HG03558 (cell line): ENCODE measurements around the gene BTBD10.
"Not testable (repeated sequence)": the region's sequence is repeated elsewhere in the genome, so short reads cannot be mapped to it uniquely, and the experiment has no call there.

ENCODE experiments used
- ATAC-seq: cut with Tn5 transposase; IDR thresholded peaks from one replicate; pipeline ENCODE4 v1.9.1; 2021; ENCODE audit warnings: moderate number of reproducible peaks; ENCODE audit not compliant: unreplicated experiment; ENCODE audit errors: extremely low read depth

BTBD10 gene

DNA sequence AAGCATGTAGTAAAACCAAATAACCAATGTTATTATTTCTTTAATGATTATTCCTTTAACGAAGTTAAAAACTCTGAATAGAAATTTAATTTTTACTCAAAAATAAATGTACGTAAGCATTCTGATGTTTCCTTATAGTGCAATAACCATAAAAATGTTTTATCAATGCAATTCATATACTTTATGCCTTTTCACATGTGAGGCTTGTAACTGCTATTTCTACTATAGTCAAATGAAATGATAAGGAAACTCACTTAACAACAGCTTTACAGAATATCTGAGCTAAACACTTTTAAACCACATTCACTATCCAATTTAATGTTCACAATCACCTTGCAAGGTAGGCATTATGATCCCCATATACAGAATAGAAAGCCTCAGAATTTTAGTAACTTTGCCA is 17.4 kb downstream of the BTBD10 start:
- ATAC-seq, result no peak

GRCh38 chr11:13440100-13440855 is 22.7 kb downstream of the BTBD10 start:
- no peak for ATAC-seq

DNA sequence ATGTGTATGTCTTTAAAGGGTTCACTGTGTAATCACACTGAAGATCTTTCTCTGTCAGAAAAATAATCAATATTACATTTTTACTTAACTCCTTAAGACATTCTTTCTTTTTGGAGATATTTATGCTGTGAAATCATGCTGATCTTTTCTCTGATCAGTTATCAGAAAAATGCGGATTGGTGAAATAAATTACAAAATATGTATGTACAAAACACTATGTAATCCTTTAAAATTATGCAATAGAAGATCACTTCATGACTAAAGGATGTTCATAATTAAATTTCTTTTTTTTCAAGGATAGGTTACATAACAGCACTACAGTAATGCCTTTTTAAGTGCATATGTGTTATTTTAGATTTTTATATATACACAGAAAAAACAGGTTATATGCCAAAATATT is 24.7 kb downstream of the BTBD10 start:
- no peak for ATAC-seq

DNA sequence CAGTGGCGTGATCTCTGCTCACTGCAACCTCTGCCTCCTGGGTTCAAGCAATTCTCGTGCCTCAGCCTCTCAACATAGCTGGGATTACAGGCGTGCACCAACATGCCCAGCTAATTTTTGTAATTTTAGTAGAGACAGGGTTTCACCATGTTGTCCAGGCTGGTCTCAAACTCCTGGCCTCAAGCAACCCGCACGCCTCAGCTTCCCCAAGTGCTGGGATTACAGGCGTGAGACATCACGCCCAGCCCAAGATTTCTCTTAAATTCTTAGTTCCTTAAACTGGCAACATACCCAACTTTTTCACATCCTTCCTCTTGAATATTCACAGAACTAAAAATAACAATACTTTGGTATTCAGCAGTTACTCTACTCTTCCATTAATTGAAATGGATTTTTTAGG is 26.2 kb downstream of the BTBD10 start:
- ATAC-seq, result not testable (repeated sequence)

GRCh38 chr11:13434247-13435205 is 28.5 kb downstream of the BTBD10 start:
- ATAC-seq, result no peak

DNA sequence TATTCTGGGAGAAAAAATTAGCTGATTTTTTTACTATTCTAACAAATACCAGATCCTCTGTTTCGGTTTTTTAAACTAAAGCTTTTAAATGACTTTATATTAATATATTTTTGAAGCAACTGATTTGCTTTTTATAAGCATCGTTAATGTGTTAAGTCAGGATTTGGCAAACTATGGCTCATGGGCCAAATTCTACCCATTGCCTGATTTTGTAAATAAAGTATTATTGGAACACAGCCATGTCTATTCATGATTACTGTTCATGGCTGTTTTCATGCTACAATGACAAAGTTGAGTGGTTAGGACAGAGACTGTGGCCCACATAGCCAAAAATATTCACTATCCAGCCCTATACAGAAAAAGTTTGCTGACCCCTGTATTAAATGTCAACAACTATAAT is 29.6 kb downstream of the BTBD10 start:
- ATAC-seq, result no peak

GRCh38 chr11:13429836-13430235 is 33.2 kb downstream of the BTBD10 start:
- no peak for ATAC-seq

DNA sequence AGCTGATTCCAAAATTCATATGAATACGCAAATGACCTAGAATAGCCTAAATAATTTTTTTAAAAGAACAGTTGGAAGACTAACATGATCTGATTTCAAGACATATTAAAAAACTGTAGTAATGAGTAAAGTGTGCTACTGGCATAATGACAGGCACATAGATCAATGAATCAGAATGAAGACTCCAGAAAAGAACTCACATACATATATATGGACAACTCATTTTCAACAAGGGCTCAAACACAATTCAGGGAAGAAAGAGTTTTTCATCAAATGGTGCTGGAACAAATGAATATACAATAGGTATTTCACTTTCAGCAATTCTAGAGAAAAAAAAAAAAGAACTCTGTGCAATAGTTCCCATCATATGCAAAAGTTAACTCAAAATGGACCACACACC is 33.7 kb downstream of the BTBD10 start:
- ATAC-seq, result no peak

- ATAC-seq, result no peak
These were observed 35.6 kb downstream of the BTBD10 start for GRCh38 chr11:13427440-13427839.

DNA sequence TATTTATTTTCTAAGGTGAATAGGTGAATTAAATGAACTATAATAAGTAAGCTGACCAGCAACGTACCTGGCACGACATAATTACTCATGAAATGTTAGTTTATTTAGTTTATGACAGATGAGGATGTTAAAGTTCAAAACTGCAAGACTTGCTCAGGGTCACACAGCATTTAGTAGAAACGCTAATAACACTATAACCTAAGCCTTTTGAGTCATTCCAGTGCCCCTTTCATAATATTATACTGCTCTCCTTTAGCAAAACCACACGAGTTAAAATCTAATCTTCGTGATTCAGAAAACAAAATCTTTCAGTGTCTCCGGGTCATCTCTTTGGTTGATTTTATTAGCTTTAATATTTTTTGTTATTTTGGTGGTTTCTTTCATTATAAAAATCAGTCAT is 39.6 kb downstream of the BTBD10 start:
- no peak for ATAC-seq

GRCh38 chr11:13421561-13421960 is 41.5 kb downstream of the BTBD10 start:
- no peak for ATAC-seq

GRCh38 chr11:13415201-13415600 is 47.8 kb downstream of the BTBD10 start:
- ATAC-seq, result no peak

GRCh38 chr11:13405220-13405619 is 57.8 kb downstream of the BTBD10 start:
- ATAC-seq, result no peak

DNA sequence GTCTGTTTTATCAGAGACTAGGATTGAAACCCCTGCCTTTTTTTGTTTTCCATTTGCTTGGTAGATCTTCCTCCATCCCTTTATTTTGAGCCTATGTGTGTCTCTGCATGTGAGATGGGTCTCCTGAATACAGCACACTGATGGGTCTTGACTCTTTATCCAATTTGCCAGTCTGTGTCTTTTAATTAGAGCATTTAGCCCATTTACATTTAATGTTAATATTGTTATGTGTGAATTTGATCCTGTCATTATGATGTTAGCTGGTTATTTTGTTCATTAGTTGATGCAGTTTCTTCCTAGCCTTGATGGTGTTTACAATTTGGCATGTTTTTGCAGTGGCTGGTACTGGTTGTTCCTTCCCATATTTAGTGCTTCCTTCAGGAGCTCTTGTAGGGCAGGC is 64.7 kb downstream of the BTBD10 start:
- not testable (repeated sequence) for ATAC-seq

DNA sequence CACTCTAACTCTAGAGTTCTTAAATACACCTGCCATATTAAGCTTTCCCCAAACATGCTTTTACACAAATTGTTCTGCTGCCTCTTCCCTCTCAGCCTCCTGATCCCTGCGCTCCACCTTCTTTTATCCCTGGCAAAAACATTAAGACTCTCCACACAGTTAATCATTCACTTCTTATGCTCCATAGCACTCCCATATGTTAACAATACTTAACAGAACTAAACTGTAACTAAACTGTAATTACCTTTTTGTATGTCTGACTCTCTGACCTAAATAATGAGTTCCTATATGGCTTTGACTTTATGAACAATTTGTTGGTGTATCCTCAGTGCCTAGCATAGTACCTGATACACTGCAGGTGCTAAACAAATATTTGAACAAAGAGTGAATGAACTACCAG is 71.8 kb downstream of the BTBD10 start:
- no peak for ATAC-seq

DNA sequence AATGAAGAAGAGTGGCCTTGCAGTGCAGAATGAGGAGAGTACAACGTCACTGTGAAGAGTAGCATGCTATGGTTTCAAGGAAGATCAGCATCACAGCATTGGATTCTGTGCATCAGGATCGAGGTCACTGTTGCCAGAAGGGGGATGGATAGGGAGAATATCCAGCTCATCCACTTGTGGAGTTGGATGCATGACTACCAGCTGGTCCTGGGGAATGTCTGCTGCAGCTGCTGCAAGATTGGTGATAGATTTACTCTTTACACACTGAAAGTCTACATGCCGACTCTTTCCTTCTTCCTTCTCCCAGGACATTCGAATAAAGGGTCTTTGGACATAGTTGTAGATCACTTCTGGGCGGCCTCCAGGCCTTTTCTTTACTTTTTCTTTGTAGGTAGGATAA is 74.3 kb downstream of the BTBD10 start:
- no peak for ATAC-seq

GRCh38 chr11:13386567-13386966 is 76.5 kb downstream of the BTBD10 start:
- no peak for ATAC-seq

DNA sequence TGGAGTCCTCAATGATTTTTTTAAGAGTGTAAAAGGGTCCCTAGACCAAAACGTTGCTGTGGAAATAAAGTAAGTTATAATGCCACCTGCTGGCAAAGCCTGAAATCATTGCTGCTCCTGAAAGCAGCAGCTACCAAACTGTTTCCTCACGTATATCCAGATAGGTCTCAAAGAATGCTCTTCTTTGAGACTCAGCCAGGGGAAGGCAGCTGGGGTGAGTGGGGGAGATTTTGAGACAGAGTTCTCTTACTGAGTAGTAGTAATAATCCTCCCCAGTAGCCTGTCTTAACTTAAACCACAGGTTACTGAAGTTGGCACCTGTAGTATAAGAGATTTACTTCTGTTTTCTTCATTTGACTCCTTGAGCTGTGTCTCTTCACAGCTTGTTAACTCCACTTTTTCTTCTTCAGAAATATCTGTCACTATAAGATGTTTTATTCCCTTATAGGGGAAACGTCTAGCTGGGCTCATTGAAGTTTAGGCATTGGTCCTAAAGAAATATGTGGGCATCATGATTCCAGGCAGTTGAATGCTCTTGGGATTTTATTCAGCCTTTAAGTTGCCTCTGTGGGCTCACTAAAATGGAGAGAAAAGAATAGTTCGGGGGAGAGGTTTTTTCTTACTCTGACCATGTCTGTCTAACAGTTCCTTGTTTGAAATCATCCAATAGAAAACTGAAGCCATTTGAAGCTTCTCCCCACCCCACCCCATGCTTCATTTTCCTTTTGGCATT is 77.9 kb downstream of the BTBD10 start:
- no peak for ATAC-seq

DNA sequence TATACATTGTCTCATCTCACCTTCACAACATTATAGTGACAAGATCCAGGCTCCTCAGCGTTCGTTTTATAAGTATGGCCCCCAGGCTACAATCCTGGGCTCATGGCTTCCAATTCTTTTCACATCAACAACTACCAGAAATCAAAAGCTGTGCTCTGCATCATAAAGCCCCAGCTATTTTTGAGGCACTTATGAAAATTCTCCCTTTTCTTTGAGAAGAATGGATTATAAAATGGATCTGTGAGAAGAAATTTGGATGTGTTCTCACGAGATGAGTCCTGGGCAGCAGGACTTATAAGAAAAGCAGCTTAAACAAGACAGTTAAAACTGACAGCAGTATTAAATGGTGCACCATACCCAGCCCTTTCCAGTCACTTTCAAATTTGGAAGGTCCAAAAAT is 80.3 kb downstream of the BTBD10 start:
- no peak for ATAC-seq

DNA sequence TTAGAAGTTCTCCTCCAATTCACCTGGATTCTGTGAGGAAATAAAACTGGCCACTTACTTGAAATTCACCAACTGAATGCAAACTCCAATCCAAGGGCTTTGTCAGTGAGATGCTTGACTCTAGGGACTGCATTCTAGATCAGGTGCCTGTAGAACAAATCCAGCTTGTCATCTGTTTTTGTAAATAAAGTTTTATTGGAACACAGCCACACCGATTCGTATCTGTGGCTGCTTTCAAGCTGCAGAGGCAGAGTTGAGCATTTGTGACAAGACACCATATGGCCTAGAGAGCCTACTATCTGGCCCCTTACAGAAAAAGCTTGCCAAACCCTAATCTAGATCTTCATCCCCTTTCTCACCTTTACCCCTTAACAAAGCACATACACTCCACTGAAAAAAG is 82.3 kb downstream of the BTBD10 start:
- no peak for ATAC-seq

- ATAC-seq, result no peak
These were observed 84.7 kb downstream of the BTBD10 start for GRCh38 chr11:13378316-13378715.
